H1 (cell line): Measurements from ENCODE around the gene POU6F2. TPM values are rescaled to one million over a fixed set of nuclear protein-coding genes. Genes with fewer than 3 reads are reported as not detected.

Experiments
- CTCF ChIA-PET: fragments of 300-600 bp; sonication (Branson Sonifier 250); formaldehyde crosslinking; loops from one replicate; lab custom pipeline; 2021; ENCODE audit not compliant: partially characterized antibody; lab: Charles Lee
- POLR2A ChIA-PET: fragments of 300-600 bp; sonication (Branson Sonifier 250); formaldehyde crosslinking; loops from one replicate; lab custom pipeline; 2021; ENCODE audit warnings: inconsistent platforms; ENCODE audit not compliant: partially characterized antibody; lab: Charles Lee
- DNase-seq, 2 experiments: peaks; one replicate each; pipeline versions ENCODE4 v3.0.0 to v3.0.0-alpha.2; 2010 to 2022; ENCODE audit warnings: low spot score in 2 of 2, low read depth in 1 of 2, mixed read lengths in 1 of 2
- FAIRE-seq: peaks from 2 replicates; lab custom pipeline; 2011; peaks lifted over from hg19 to GRCh38; lab: Jason Lieb, UNC
- H2AFZ ChIP-seq: 2 replicates; pipeline ENCODE4 v1.8.1; 2012; ENCODE audit warnings: low read length, inconsistent platforms
- H2AK5ac ChIP-seq: 2 replicates; pipeline ENCODE4 v1.6.1; 2013; ENCODE audit warnings: low read depth, low read length
- H2BK120ac ChIP-seq: replicated peaks from 2 replicates; pipeline ENCODE3; 2013; ENCODE audit warnings: low read depth, low read length, inconsistent platforms
- H2BK12ac ChIP-seq: 2 replicates; pipeline ENCODE4 v1.6.1; 2013; ENCODE audit warnings: low read depth, low read length
- H2BK15ac ChIP-seq: 2 replicates; pipeline ENCODE4 v1.6.1; 2013; ENCODE audit warnings: low read length
- H2BK20ac ChIP-seq: 2 replicates; pipeline ENCODE4 v1.6.1; 2013; ENCODE audit warnings: low read length
- H2BK5ac ChIP-seq: 2 replicates; pipeline ENCODE4 v1.6.1; 2013; ENCODE audit warnings: low read depth, low read length
- H3K14ac ChIP-seq: 2 replicates; pipeline ENCODE4 v1.6.1; 2013; ENCODE audit warnings: inconsistent platforms; ENCODE audit not compliant: insufficient read length
- H3K18ac ChIP-seq: 2 replicates; pipeline ENCODE4 v1.6.1; 2013; ENCODE audit warnings: low read length; ENCODE audit errors: extremely low read depth
- H3K23ac ChIP-seq: 2 replicates; pipeline ENCODE4 v1.6.1; 2013; ENCODE audit warnings: inconsistent platforms; ENCODE audit not compliant: insufficient read length
- H3K23me2 ChIP-seq: 2 replicates; pipeline ENCODE4 v1.6.1; 2013; ENCODE audit warnings: low read depth, low read length
- H3K27ac ChIP-seq: 2 replicates; pipeline ENCODE4 v1.6.1; 2011; ENCODE audit warnings: low read depth, low read length, inconsistent platforms
- H3K27me3 ChIP-seq, 4 experiments: replicated peaks in 1 of 4; 1 replicate in 1 of 4; 2 replicates in 3 of 4; pipeline versions ENCODE4 v1.6.1 to v1.8.1; 2011 to 2013; ENCODE audit warnings: low read length in 3 of 4, mild to moderate bottlenecking in 3 of 4, inconsistent platforms in 2 of 4, mixed read lengths in 2 of 4, moderate library complexity in 1 of 4; ENCODE audit not compliant: control insufficient read depth in 3 of 4, insufficient read depth in 3 of 4; ENCODE audit errors: extremely low read depth in 1 of 4
- H3K36me3 ChIP-seq, 4 experiments: 2 replicates each; pipeline versions ENCODE4 v1.6.1 to v1.8.1; 2011 to 2013; ENCODE audit warnings: mild to moderate bottlenecking in 4 of 4, low read length in 3 of 4, moderate library complexity in 2 of 4, control low read depth in 1 of 4, inconsistent platforms in 1 of 4; ENCODE audit not compliant: insufficient read depth in 4 of 4, control insufficient read depth in 2 of 4
- H3K4ac ChIP-seq: replicated peaks from 2 replicates; pipeline ENCODE3; 2013; ENCODE audit warnings: low read length, low read depth, mixed read lengths, inconsistent platforms; ENCODE audit not compliant: insufficient read length
- H3K4me1 ChIP-seq, 4 experiments: replicated peaks in 1 of 4; 1 replicate in 1 of 4; 2 replicates in 3 of 4; pipeline versions ENCODE4 v1.6.1 to v1.8.1; 2011 to 2013; ENCODE audit warnings: low read length in 3 of 4, inconsistent platforms in 2 of 4, mixed read lengths in 1 of 4; ENCODE audit not compliant: insufficient read depth in 4 of 4, control insufficient read depth in 3 of 4
- H3K4me2 ChIP-seq, 2 experiments: 2 replicates each; pipeline versions ENCODE4 v1.6.1 to v1.8.1; 2011 to 2013; ENCODE audit warnings: low read depth in 2 of 2, low read length in 2 of 2, control low read depth in 1 of 2, inconsistent platforms in 1 of 2, mild to moderate bottlenecking in 1 of 2; ENCODE audit not compliant: insufficient read depth in 1 of 2
- H3K4me3 ChIP-seq, 4 experiments: fragments of 200-600, 300-600 bp in 1 of 4; sonication (generic), shearing (Covaris generic), sonication (Bioruptor Twin) in 1 of 4; 2 replicates each; pipeline versions ENCODE4 v1.5.1 to v1.8.1; 2011 to 2016; ENCODE audit warnings: low read length in 4 of 4, low read depth in 3 of 4, control low read depth in 2 of 4, inconsistent platforms in 2 of 4, mild to moderate bottlenecking in 2 of 4, mixed read lengths in 1 of 4, moderate library complexity in 1 of 4; ENCODE audit not compliant: insufficient read depth in 2 of 4; ENCODE audit errors: extremely low read depth in 1 of 4
- H3K56ac ChIP-seq: replicated peaks from 2 replicates; pipeline ENCODE3; 2013; ENCODE audit warnings: low read depth, mild to moderate bottlenecking, mixed read lengths, low read length, inconsistent platforms; ENCODE audit not compliant: insufficient read length
- H3K79me1 ChIP-seq: 2 replicates; pipeline ENCODE4 v1.6.1; 2013; ENCODE audit warnings: low read depth, low read length, control low read depth
- H3K79me2 ChIP-seq, 2 experiments: 2 replicates each; pipeline versions ENCODE4 v1.6.1 to v1.8.1; 2012 to 2013; ENCODE audit warnings: low read length in 2 of 2, mild to moderate bottlenecking in 2 of 2, inconsistent platforms in 1 of 2; ENCODE audit not compliant: insufficient read depth in 2 of 2, control insufficient read depth in 1 of 2
- H3K9ac ChIP-seq, 4 experiments: replicated peaks in 1 of 4; 1 replicate in 1 of 4; 2 replicates in 3 of 4; pipeline versions ENCODE4 v1.6.1 to v1.8.1; 2011 to 2013; ENCODE audit warnings: low read depth in 3 of 4, low read length in 3 of 4, control low read depth in 2 of 4, mild to moderate bottlenecking in 2 of 4, moderate library complexity in 2 of 4, inconsistent platforms in 1 of 4; ENCODE audit errors: extremely low read depth in 1 of 4
- H3K9me3 ChIP-seq, 2 experiments: 2 replicates each; pipeline versions ENCODE4 v1.6.1 to v1.8.1; 2012 to 2013; ENCODE audit warnings: mild to moderate bottlenecking in 2 of 2, moderate library complexity in 2 of 2, control low read depth in 1 of 2, inconsistent platforms in 1 of 2, low read depth in 1 of 2, low read length in 1 of 2, mixed read lengths in 1 of 2; ENCODE audit not compliant: insufficient read depth in 2 of 2
- H4K20me1 ChIP-seq, 2 experiments: replicated peaks in 1 of 2; 2 replicates each; pipeline versions ENCODE3 to v1.8.1; 2011 to 2013; ENCODE audit warnings: inconsistent platforms in 2 of 2, low read length in 2 of 2, mild to moderate bottlenecking in 1 of 2; ENCODE audit not compliant: insufficient read depth in 2 of 2, control insufficient read depth in 1 of 2
- H4K5ac ChIP-seq: 2 replicates; pipeline ENCODE4 v1.6.1; 2013; ENCODE audit warnings: low read length, low read depth, mixed read lengths, inconsistent platforms; ENCODE audit not compliant: insufficient read length
- H4K8ac ChIP-seq: 2 replicates; pipeline ENCODE4 v1.8.0; 2013; ENCODE audit warnings: mild to moderate bottlenecking, moderate library complexity, low read length, inconsistent platforms; ENCODE audit not compliant: insufficient read depth; ENCODE audit errors: extremely low read depth
- H4K91ac ChIP-seq: replicated peaks from 2 replicates; pipeline ENCODE3; 2013; ENCODE audit warnings: low read length, mixed read lengths, inconsistent platforms; ENCODE audit not compliant: insufficient read length
- EGR1 ChIP-seq: IDR thresholded peaks from 2 replicates; pipeline ENCODE4 v1.6.1; 2011; ENCODE audit warnings: low read depth, low read length, borderline replicate concordance
- KDM5A ChIP-seq: fragments of 200-600 bp; IDR thresholded peaks from 2 replicates; pipeline ENCODE4 v1.7.1; 2012; ENCODE audit warnings: mild to moderate bottlenecking, low read length, inconsistent platforms, mixed read lengths
- PHF8 ChIP-seq: fragments of 200-600 bp; sonication (generic); conservative IDR thresholded peaks from 2 replicates; pipeline ENCODE4 v1.7.1; 2012; ENCODE audit warnings: low read depth, mild to moderate bottlenecking, inconsistent platforms, low read length, moderate library complexity
- SIX5 ChIP-seq: IDR thresholded peaks from 2 replicates; pipeline ENCODE4 v1.6.1; 2011; ENCODE audit warnings: mild to moderate bottlenecking, low read depth, low read length
- WGBS, 2 experiments: shearing (Covaris generic) in 1 of 2; methylation state at CpG; one replicate each; pipeline versions ENCODE4 v1.1.6 to v1.1.7; 2013 to 2015; ENCODE audit warnings: low lambda C conversion rate in 2 of 2, mixed read lengths in 2 of 2, inconsistent platforms in 1 of 2, low coverage in 1 of 2, missing lambda C conversion rate in 1 of 2; ENCODE audit not compliant: insufficient replicate concordance in 2 of 2, insufficient coverage in 1 of 2, insufficient read length in 1 of 2; ENCODE audit errors: extremely low coverage in 1 of 2, missing lambda C conversion rate in 1 of 2; 5-methylcytosine and 5-hydroxymethylcytosine counted together
- polyA plus RNA-seq, 7 experiments: library from polyadenylated mRNA; depleted of rRNA in 3 of 7; stranded (reverse) in 5 of 7; unstranded in 2 of 7; fragments of >200 nt in 5 of 7; fragments of 200-250 nt in 2 of 7; gene quantifications; 1 replicate in 5 of 7; 2 replicates in 1 of 7; 4 replicates in 1 of 7; pipeline versions ENCODE4 v1.2.1 to v1.2.3, GENCODE V29; 2011 to 2013; ENCODE audit warnings: missing spikeins in 2 of 7, mixed read lengths in 2 of 7
- total RNA-seq: library from RNA; stranded (reverse); fragmentation: NEBNext Ultra II Directional; extraction: Animal tissue kit (Norgen Biotek cat#: 25700); gene quantifications from 2 replicates; pipeline ENCODE4 v1.2.1, GENCODE V29; 2021

Gene POU6F2
- total and polyA plus RNA-seq, 2 of the 8 experiments (the other 6 are each of a cell fraction or from before 2014, with no cell fraction given) = 1.1 to 2.0 TPM

GRCh38 chr7:39421251-39421650, 443.5 kb downstream of the POU6F2 start:
- Histone ChIP-seq H3K27ac (no peak overlapping the region), H3K18ac (no peak overlapping the region), H3K9ac (no peak overlapping the region), H3K9me3 (no peaks in the 10 kb centered on the region), H4K5ac (no peak overlapping the region)
- CTCF ChIA-PET = no interaction called here
- TF ChIP-seq PHF8 = no peak
- no peak for TF ChIP-seq EGR1
- no peak for TF ChIP-seq KDM5A
- no peak for TF ChIP-seq SIX5
- TF ChIP-seq, all 59 proteins: peak for 0
- H3K14ac ChIP-seq = no peak overlapping the region
- H2BK120ac ChIP-seq = no peak overlapping the region
- H3K4me2 ChIP-seq = no peak overlapping the region
- FAIRE-seq (no peak), DNase-seq (no peak)
- H3K23ac ChIP-seq = no peak overlapping the region
- H4K8ac ChIP-seq = no peak overlapping the region
- H2BK20ac ChIP-seq = no peak overlapping the region
- H3K36me3 ChIP-seq = no peaks in the 10 kb centered on the region
- H3K79me2 ChIP-seq = no peaks in the 10 kb centered on the region
- WGBS, 2 experiments = 93% methylated on average over 2 of the region's 2 CpGs; no CpG with 5 or more reads in 1 of the 2 experiments
- H2BK15ac ChIP-seq = no peak overlapping the region
- H2BK5ac ChIP-seq = no peak overlapping the region
- no peak overlapping the region for H3K56ac ChIP-seq
- H2AK5ac ChIP-seq = no peak overlapping the region
- no peak overlapping the region for H2AFZ ChIP-seq
- no peaks in the 10 kb centered on the region for H3K4me1 ChIP-seq
- H2BK12ac ChIP-seq = no peak overlapping the region
- no peaks in the 10 kb centered on the region for H4K20me1 ChIP-seq
- no peak overlapping the region for H4K91ac ChIP-seq
- no peaks in the 10 kb centered on the region for H3K79me1 ChIP-seq
- no peaks in the 10 kb centered on the region for H3K27me3 ChIP-seq
- no peaks in the 10 kb centered on the region for H3K23me2 ChIP-seq
- POLR2A ChIA-PET = no interaction called here
- no peak overlapping the region for H3K4me3 ChIP-seq
- no peak overlapping the region for H3K4ac ChIP-seq
